ENCODE results near the gene PRG3. TPM values are rescaled to one million over a fixed set of nuclear protein-coding genes. Genes with fewer than 3 reads are reported as not detected.

PRG3 gene
- total RNA-seq, result not detected

DNA sequence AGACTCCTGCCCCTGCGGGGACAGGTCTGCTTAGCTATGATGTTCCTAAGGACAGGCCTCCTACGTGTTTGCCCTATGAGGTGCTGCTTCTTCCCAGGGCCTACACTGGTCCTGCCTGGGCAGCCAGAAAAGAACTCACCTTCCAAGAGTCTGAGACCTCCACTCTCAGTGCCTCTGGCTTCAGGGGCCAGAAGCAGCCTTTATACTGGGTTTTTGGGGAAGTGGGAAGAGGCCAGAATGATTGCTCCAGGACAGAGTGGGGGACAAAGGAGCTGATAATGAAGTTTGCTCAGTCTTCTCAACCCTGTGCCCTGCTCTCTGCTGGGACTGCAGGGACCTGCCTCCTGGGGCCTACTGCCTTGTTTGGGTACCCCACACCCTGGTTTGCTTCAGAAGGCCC is at the start of gene PRG3:
TSS of gene PRG3 (minus strand) at position 176 of the 400 bp plus-strand sequence. CDS start 442 bp downstream, outside the sequence.
- Mint-ChIP-seq H3K4me3 (no peak within 1 kb of the TSS), H3K27me3 (peaks cover 11% of the 10 kb centered on the region), H3K27ac (no peak within 1 kb of the TSS), H3K9me3 (no peaks in the 10 kb centered on the region), H3K36me3 (no peaks in the 10 kb centered on the region), H3K4me1 (no peaks in the 10 kb centered on the region)
- DNase-seq, result no peak
- no peak for ATAC-seq (ENCODE audit: low read depth)
- POLR2A ChIA-PET, result interaction anchor here (1.4 kb wide), 1 partner anchor 10 kb away, joined by 4 read pairs; no protein-coding TSS in a partner anchor

DNA sequence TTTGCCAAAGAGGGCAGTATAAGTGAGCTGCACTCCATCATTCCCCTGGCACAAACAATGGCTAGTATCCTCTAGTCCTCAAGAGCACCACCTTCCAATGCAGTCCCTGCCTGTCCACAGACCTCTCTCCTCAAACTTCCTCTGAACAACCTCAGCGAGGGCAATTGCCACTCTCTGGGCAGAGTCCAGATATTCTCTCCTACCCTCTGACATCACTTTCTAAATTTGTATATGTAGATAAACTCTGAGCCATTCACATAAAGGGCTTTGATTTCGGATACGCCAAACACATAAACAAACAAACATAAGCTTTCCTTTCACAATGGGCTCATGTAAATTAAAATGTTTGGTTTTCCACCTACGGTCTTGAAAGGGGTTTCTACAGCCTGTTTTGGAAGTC is 49.0 kb upstream of the PRG3 start:
- H3K4me3 Mint-ChIP-seq, result no peak overlapping the region

GRCh38 chr11:57428643-57429042 is 47.7 kb upstream of the PRG3 start:
- Mint-ChIP-seq H3K4me1 (peaks cover 34% of the 10 kb centered on the region), H3K27ac (no peak overlapping the region), H3K4me3 (no peak overlapping the region), H3K36me3 (peaks cover 15% of the 10 kb centered on the region), H3K27me3 (peaks cover 10% of the 10 kb centered on the region), H3K9me3 (no peaks in the 10 kb centered on the region)
- no peak for ATAC-seq (ENCODE audit: low read depth)
- DNase-seq, result no peak
- POLR2A ChIA-PET, result interaction anchor here (0.6 kb wide), 1 partner anchor 44 kb away, joined by 3 read pairs; no protein-coding TSS in a partner anchor

More for the DNA sequence above, 49.0 kb upstream of the PRG3 start:
- Mint-ChIP-seq H3K27me3 (peaks cover 12% of the 10 kb centered on the region), H3K36me3 (peaks cover 6% of the 10 kb centered on the region), H3K4me1 (peaks cover 26% of the 10 kb centered on the region), H3K9me3 (no peaks in the 10 kb centered on the region), H3K27ac (no peak overlapping the region)
- ATAC-seq (ENCODE audit: low read depth), result no peak
- DNase-seq, result no peak
- POLR2A ChIA-PET, result no interaction called here

DNA sequence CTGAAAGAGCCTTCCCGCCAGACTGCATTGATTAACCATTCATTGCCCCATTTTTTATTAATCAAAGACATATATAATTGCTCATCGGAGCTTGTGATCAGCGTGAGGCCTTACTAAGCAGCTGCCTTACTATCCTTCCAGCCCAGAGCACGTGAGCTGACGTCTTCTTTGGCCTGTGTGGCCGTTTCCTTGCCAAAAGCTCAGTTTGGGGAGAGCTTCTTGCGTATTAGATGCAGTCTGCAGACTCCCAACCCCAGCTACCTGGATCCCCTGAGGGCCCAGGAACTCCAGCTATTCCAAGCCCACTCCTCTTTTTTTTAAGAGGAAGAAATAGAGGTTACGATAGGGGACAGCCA is 46.8 kb upstream of the PRG3 start:
- no peaks in the 10 kb centered on the region for H3K9me3 Mint-ChIP-seq
- H3K27me3 Mint-ChIP-seq, result peaks cover 10% of the 10 kb centered on the region
- peak overlapping the region; percentile 88 for H3K4me3 Mint-ChIP-seq
- ATAC-seq (ENCODE audit: low read depth), result no peak
- H3K27ac Mint-ChIP-seq, result peak overlapping the region; percentile 85
- H3K4me1 Mint-ChIP-seq, result peaks cover 40% of the 10 kb centered on the region
- no peak for DNase-seq
- POLR2A ChIA-PET, result interaction anchor here (1.0 kb wide), 1 partner anchor 31 kb away, joined by 4 read pairs; no protein-coding TSS in a partner anchor
- peaks cover 21% of the 10 kb centered on the region for H3K36me3 Mint-ChIP-seq

GRCh38 chr11:57426929-57427726 is 46.2 kb upstream of the PRG3 start, which contains the start of gene SLC43A3:
TSS of gene SLC43A3 (minus strand) at chr11:57427121. CDS start at chr11:57426172, 949 bp downstream.
- POLR2A ChIA-PET, result interaction anchor here (1.0 kb wide), 1 partner anchor 31 kb away, joined by 4 read pairs; no protein-coding TSS in a partner anchor
- Mint-ChIP-seq H3K4me1 (peaks cover 43% of the 10 kb centered on the region), H3K36me3 (peaks cover 22% of the 10 kb centered on the region), H3K27ac (peak within 1 kb of the TSS; percentile 91), H3K27me3 (peaks cover 10% of the 10 kb centered on the region), H3K4me3 (peak within 1 kb of the TSS; percentile 88), H3K9me3 (no peaks in the 10 kb centered on the region)
- ATAC-seq (ENCODE audit: low read depth) (peak; percentile 55), DNase-seq (peak; percentile 78)

DNA sequence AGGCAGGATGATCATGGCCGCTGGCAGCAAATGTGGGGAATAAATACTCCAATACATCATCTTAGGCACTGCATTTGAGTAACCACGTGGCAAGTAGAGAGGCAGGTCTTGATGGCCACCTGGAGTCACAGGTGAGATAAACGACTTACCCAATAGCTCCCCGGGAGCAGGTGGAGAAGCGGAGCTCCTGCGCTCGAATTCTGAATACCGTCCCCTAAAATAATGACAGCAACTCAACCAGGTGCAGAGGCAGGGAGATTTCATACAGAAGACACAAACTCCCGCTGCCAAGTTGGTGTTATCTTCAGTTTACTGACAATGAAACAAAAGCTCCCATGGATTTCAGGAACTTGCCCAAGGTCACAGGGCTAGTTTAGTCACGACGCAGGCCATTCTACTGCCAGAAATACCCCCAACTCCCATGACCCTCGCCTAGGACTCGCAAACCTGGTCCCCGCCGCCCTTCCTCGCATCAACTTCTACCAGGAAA is 45.5 kb upstream of the PRG3 start:
- Mint-ChIP-seq H3K36me3 (peaks cover 28% of the 10 kb centered on the region), H3K27me3 (peaks cover 10% of the 10 kb centered on the region), H3K4me3 (peak overlapping the region; percentile 88), H3K9me3 (no peaks in the 10 kb centered on the region), H3K4me1 (peaks cover 49% of the 10 kb centered on the region), H3K27ac (peak overlapping the region; percentile 91)
- DNase-seq (no peak), ATAC-seq (ENCODE audit: low read depth) (no peak)
- POLR2A ChIA-PET, result interaction anchor here (0.6 to 1.1 kb wide), 3 partner anchors 10 to 33 kb away, joined by 3 read pairs; no protein-coding TSS in a partner anchor

DNA sequence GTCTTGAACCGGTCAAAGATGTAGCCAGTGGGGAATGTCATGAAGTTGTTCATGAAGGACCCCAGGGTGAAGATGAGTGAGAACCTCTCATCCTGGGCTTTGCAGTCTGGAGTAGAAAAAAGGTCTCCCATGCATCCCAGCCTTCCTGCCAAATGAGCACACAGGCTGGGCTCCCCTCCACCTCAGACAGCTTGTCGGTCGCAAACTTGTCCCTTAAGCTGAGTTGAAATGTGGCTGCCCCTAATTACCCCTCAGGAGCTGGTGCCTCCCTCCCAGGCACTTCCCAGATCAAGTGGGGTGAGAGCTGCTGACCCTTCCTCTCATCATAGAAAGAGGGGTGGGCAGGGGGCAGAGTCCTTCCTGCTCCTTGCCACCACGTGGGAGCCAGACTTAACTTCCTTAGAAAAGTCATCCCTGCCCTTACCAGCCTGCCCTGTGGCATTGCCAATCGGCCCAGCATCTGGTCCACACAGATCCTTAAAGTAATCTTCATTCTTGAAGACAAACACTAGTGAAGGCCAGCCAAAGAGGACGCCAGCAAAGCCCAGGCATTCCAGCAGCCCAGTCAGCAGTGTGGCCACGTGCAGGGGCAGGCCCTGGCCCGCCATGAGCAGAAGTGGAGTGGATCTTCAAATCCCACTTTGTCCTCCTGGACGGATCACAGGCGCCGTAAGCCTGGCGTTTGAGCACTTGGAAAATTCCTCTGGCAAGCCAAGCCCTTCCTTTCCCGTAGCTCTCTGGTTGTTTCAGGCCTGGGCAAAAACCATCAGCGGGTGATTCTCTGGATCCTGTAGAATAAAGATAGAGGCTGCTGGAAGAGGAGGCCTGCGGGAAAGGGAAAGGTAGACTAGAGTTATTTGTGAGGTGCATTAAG is 44.9 kb upstream of the PRG3 start:
- Mint-ChIP-seq H3K4me3 (peak overlapping the region; percentile 88), H3K27me3 (peaks cover 10% of the 10 kb centered on the region), H3K9me3 (no peaks in the 10 kb centered on the region), H3K36me3 (peaks cover 35% of the 10 kb centered on the region), H3K4me1 (peaks cover 49% of the 10 kb centered on the region), H3K27ac (peak overlapping the region; percentile 91)
- POLR2A ChIA-PET, result interaction anchor here (0.6 to 1.2 kb wide), 6 partner anchors 9 to 118 kb away, joined by 3 read pairs; no protein-coding TSS in a partner anchor
- ATAC-seq (ENCODE audit: low read depth) (no peak), DNase-seq (no peak)

DNA sequence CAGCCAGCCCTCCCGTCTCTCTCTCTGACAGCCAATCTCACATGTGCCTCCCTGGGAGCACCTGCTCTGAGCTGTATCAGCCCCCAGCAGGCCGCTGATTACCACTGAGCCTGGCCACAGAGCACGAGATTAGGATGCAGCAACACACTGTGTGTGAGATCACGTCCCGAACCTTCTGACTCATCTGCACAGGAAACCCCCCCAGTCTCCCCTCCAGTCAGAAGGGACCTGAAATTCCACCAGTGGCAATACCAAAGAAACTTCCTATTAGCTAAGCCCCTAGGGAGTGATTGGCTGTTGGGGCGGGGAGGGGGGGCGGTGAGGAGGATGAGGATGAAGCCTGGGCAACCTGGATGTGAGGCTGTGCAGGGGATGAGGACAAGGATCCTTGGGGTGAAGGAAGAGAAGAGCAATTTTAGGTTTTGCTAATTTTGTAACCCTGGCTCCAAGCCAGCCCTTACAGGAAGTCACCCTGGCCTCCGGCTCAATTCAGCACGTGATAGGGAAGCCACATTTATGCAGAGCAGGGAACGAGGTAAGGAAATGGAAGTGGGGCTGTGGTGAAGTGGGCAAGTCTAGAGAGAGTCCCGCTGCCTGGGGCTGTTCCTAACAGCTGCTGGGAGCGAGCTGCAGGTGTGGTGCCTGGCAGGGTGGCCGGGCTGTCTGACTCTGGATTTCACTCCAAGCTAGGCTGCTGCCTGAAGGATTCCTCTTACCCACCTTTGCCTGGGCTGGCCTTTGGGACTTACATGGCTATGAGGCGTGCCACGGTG is 44.0 kb upstream of the PRG3 start:
- DNase-seq (peak; percentile 76), ATAC-seq (ENCODE audit: low read depth) (peak; percentile 95)
- Mint-ChIP-seq H3K27ac (peak overlapping the region; percentile 91), H3K27me3 (peaks cover 10% of the 10 kb centered on the region), H3K36me3 (peaks cover 42% of the 10 kb centered on the region), H3K4me3 (peak overlapping the region; percentile 88), H3K9me3 (no peaks in the 10 kb centered on the region), H3K4me1 (peaks cover 52% of the 10 kb centered on the region)
- POLR2A ChIA-PET, result interaction anchor here (0.5 to 1.2 kb wide), 7 partner anchors 16 to 317 kb away, joined by 3 read pairs; partner anchors contain the start of gene TNKS1BP1

GRCh38 chr11:57424137-57424791 is 43.3 kb upstream of the PRG3 start:
- Mint-ChIP-seq H3K4me3 (peak overlapping the region; percentile 88), H3K9me3 (no peaks in the 10 kb centered on the region), H3K4me1 (peaks cover 53% of the 10 kb centered on the region), H3K36me3 (peaks cover 43% of the 10 kb centered on the region), H3K27me3 (peaks cover 10% of the 10 kb centered on the region), H3K27ac (peak overlapping the region; percentile 91)
- POLR2A ChIA-PET, result interaction anchor here (0.5 to 1.2 kb wide), 6 partner anchors 15 to 368 kb away, joined by 3 read pairs; partner anchors contain the start of gene TNKS1BP1
- ATAC-seq (ENCODE audit: low read depth) (no peak), DNase-seq (no peak)

- POLR2A ChIA-PET, result no interaction called here
- Mint-ChIP-seq H3K36me3 (peaks cover 54% of the 10 kb centered on the region), H3K4me1 (peaks cover 55% of the 10 kb centered on the region), H3K27ac (peak overlapping the region; percentile 54), H3K4me3 (no peak overlapping the region), H3K27me3 (peaks cover 5% of the 10 kb centered on the region), H3K9me3 (no peaks in the 10 kb centered on the region)
- DNase-seq (no peak), ATAC-seq (ENCODE audit: low read depth) (no peak)
These were observed 41.7 kb upstream of the PRG3 start for GRCh38 chr11:57422669-57423068.

DNA sequence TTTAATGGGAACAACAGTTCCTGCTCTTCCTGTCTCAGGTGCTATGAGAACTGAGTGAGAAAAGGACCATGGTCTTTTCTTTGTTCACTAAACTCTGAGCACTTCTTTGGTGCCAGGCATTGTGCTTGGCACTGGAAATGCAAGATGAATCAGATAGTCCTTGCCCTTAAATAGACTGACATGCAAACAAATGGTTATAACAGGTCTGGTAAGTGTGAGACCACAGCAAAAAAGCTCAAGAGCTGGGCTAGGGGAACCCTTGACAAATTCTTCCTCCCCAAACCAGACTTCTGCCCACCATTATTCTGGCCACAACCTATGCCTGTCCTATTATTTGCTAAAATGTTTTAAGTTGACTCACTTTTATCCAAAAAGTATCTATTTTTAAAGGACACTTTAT is 40.9 kb upstream of the PRG3 start:
- Mint-ChIP-seq H3K36me3 (peaks cover 63% of the 10 kb centered on the region), H3K27ac (peak overlapping the region; percentile 26), H3K9me3 (no peaks in the 10 kb centered on the region), H3K4me1 (peaks cover 48% of the 10 kb centered on the region), H3K27me3 (no peaks in the 10 kb centered on the region), H3K4me3 (no peak overlapping the region)
- POLR2A ChIA-PET, result no interaction called here
- no peak for DNase-seq
- no peak for ATAC-seq (ENCODE audit: low read depth)

- H3K27ac Mint-ChIP-seq, result peak overlapping the region; percentile 12
- DNase-seq (no peak), ATAC-seq (ENCODE audit: low read depth) (no peak)
- H3K4me3 Mint-ChIP-seq, result no peak overlapping the region
- POLR2A ChIA-PET, result no interaction called here
- no peaks in the 10 kb centered on the region for H3K27me3 Mint-ChIP-seq
- peaks cover 63% of the 10 kb centered on the region for H3K36me3 Mint-ChIP-seq
- no peaks in the 10 kb centered on the region for H3K9me3 Mint-ChIP-seq
- H3K4me1 Mint-ChIP-seq, result peaks cover 42% of the 10 kb centered on the region
These were observed 40.1 kb upstream of the PRG3 start for GRCh38 chr11:57421066-57421465.
